GM21526 (cell line): Measurements from ENCODE around the gene HIBCH.
A peak's percentile ranks its signal among the peaks of the same experiment; 100 is the strongest.
"Not testable (repeated sequence)": the region's sequence is repeated elsewhere in the genome, so short reads cannot be mapped to it uniquely, and the experiment has no call there.

Experiments used
- ATAC-seq: cut with Tn5 transposase; IDR thresholded peaks from one replicate; pipeline ENCODE4 v1.9.1; 2021; ENCODE audit warnings: moderate library complexity; ENCODE audit not compliant: unreplicated experiment, low FRiP score

HIBCH gene

GRCh38 chr2:190343089-190343535 is 23.5 kb upstream of the HIBCH start:
- ATAC-seq: no peak

- no peak for ATAC-seq
Observed at GRCh38 chr2:190342611-190343010, 23.0 kb upstream of the HIBCH start.

- ATAC-seq: no peak
Observed at GRCh38 chr2:190340369-190340768, 20.7 kb upstream of the HIBCH start.

- ATAC-seq: no peak
Observed at GRCh38 chr2:190339394-190339793, 19.8 kb upstream of the HIBCH start.

GRCh38 chr2:190338453-190338852 is 18.8 kb upstream of the HIBCH start:
- ATAC-seq: no peak

GRCh38 chr2:190336420-190336819 is 16.8 kb upstream of the HIBCH start:
- no peak for ATAC-seq

GRCh38 chr2:190335584-190335983 is 16.0 kb upstream of the HIBCH start:
- ATAC-seq: not testable (repeated sequence)

- no peak for ATAC-seq
Observed at GRCh38 chr2:190335225-190335559, 15.6 kb upstream of the HIBCH start.

GRCh38 chr2:190334479-190335224 is 15.0 kb upstream of the HIBCH start:
- ATAC-seq: no peak

GRCh38 chr2:190333928-190334327 is 14.3 kb upstream of the HIBCH start:
- ATAC-seq: no peak

GRCh38 chr2:190333395-190333794 is 13.8 kb upstream of the HIBCH start:
- no peak for ATAC-seq

- ATAC-seq: no peak
Observed at GRCh38 chr2:190328573-190329147, 9.0 kb upstream of the HIBCH start.

- no peak for ATAC-seq
Observed at GRCh38 chr2:190327867-190328572, 8.4 kb upstream of the HIBCH start.

GRCh38 chr2:190325588-190325987 is 6.0 kb upstream of the HIBCH start:
- no peak for ATAC-seq

- no peak for ATAC-seq
Observed at GRCh38 chr2:190323406-190323805, 3.8 kb upstream of the HIBCH start.

- no peak for ATAC-seq
Observed at GRCh38 chr2:190320696-190321095, 1.1 kb upstream of the HIBCH start.

GRCh38 chr2:190318931-190319554 is 583 bp downstream of the HIBCH start:
- peak; percentile 25 for ATAC-seq

GRCh38 chr2:190318514-190318913 is 1.1 kb downstream of the HIBCH start:
- no peak for ATAC-seq

- no peak for ATAC-seq
Observed at GRCh38 chr2:190315273-190315672, 4.4 kb downstream of the HIBCH start.

GRCh38 chr2:190313880-190314279 is 5.7 kb downstream of the HIBCH start:
- no peak for ATAC-seq

GRCh38 chr2:190312635-190313025 is 7.0 kb downstream of the HIBCH start:
- ATAC-seq: not testable (repeated sequence)
